ENCODE results near the gene CAMSAP1.

The CAMSAP1 gene

DNA sequence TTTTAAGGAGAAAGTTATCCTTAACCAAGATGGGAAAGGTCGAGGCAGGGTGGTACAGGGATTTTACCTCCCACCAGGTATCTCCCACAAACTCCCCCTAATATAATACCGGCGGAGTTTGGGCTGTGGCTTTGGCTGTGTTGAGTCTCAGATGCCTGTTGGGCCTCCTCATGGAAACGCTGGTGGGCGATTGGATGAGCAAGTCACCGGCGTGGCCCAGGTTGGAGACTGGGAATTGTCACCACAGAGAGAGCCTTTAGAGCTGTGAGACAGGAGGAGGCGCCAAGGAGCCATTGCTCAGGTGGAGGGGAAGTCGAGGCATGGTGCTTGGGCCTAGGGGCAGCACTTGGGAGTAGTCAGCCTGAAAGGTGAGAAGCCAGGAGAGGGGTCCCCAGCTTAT, 3.4 kb upstream of the CAMSAP1 start:
- TF ChIP-seq, protein P1, sequence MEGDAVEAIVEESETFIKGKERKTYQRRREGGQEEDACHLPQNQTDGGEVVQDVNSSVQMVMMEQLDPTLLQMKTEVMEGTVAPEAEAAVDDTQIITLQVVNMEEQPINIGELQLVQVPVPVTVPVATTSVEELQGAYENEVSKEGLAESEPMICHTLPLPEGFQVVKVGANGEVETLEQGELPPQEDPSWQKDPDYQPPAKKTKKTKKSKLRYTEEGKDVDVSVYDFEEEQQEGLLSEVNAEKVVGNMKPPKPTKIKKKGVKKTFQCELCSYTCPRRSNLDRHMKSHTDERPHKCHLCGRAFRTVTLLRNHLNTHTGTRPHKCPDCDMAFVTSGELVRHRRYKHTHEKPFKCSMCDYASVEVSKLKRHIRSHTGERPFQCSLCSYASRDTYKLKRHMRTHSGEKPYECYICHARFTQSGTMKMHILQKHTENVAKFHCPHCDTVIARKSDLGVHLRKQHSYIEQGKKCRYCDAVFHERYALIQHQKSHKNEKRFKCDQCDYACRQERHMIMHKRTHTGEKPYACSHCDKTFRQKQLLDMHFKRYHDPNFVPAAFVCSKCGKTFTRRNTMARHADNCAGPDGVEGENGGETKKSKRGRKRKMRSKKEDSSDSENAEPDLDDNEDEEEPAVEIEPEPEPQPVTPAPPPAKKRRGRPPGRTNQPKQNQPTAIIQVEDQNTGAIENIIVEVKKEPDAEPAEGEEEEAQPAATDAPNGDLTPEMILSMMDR (IDR thresholded peaks at IDR 0.05) = no peak
- H3K4me1 ChIP-seq (ENCODE audit: control insufficient read depth in 1 of 2, insufficient read depth in 1 of 2, low read depth in 1 of 2, low read length in 1 of 2) = peaks cover 21 to 22% of the 10 kb centered on the region in 2 experiments
- no peak overlapping the region for H3K4me3 ChIP-seq (ENCODE audit: low read depth in 1 of 2, low read length in 1 of 2)
- no peaks in the 10 kb centered on the region for H3K9me3 ChIP-seq
- peaks cover 17% of the 10 kb centered on the region for H3K36me3 ChIP-seq
- H3K27me3 ChIP-seq = peaks cover 9% of the 10 kb centered on the region
- no peak overlapping the region for H3K27ac ChIP-seq

DNA sequence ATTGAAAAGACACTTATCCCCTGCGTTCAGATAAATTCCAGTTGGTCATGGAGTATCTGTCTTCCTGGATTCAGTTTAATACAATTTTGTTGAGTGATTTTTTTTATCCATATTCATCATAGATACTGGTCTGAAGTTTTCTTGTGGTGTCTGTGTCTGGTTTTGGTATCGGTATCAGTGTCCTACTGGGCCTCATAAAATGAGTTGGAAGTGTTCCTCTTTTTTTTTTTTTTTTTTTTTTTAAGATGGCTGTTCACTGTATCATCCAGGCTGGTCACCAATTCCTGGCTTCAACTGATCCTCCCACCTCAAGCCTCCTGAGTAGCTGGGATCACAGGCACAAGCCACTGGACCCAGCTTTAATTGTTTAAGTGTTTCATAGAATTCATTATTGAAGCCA, 2.9 kb upstream of the CAMSAP1 start:
- H3K4me3 ChIP-seq (ENCODE audit: low read depth in 1 of 2, low read length in 1 of 2) = no peak overlapping the region
- peaks cover 23 to 24% of the 10 kb centered on the region in 2 experiments for H3K4me1 ChIP-seq (ENCODE audit: control insufficient read depth in 1 of 2, insufficient read depth in 1 of 2, low read depth in 1 of 2, low read length in 1 of 2)
- peaks cover 9% of the 10 kb centered on the region for H3K27me3 ChIP-seq
- H3K9me3 ChIP-seq = no peaks in the 10 kb centered on the region
- peaks cover 17% of the 10 kb centered on the region for H3K36me3 ChIP-seq
- H3K27ac ChIP-seq = no peak overlapping the region
- TF ChIP-seq, protein P1 (IDR thresholded peaks at IDR 0.05) = no peak

DNA sequence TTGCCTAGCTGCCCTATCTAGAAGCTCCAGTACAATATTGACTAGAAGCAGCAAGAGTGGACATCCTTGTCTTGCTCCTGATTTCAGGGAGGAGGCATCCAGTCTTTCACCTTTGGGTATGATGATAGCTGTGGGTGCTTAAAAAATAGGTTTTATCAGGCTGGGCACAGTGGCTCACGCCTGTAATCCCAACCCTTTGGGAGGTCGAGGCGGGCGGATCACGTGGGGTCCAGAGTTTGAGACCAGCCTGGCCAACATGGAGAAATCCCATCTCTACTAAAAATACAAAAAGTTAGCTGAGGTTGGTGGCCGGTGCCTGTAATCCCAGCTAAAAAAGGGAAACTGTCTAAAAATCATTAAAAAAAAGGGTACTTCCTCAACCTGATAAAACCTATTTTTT, 2.0 kb upstream of the CAMSAP1 start:
- Histone ChIP-seq H3K9me3 (no peaks in the 10 kb centered on the region), H3K4me3 (ENCODE audit: low read depth in 1 of 2, low read length in 1 of 2) (no peak overlapping the region), H3K36me3 (peaks cover 17% of the 10 kb centered on the region), H3K27ac (no peak overlapping the region), H3K27me3 (peaks cover 9% of the 10 kb centered on the region), H3K4me1 (ENCODE audit: control insufficient read depth in 1 of 2, insufficient read depth in 1 of 2, low read depth in 1 of 2, low read length in 1 of 2) (peaks cover 23 to 24% of the 10 kb centered on the region in 2 experiments)
- TF ChIP-seq, protein P1 (IDR thresholded peaks at IDR 0.05) = no peak

DNA sequence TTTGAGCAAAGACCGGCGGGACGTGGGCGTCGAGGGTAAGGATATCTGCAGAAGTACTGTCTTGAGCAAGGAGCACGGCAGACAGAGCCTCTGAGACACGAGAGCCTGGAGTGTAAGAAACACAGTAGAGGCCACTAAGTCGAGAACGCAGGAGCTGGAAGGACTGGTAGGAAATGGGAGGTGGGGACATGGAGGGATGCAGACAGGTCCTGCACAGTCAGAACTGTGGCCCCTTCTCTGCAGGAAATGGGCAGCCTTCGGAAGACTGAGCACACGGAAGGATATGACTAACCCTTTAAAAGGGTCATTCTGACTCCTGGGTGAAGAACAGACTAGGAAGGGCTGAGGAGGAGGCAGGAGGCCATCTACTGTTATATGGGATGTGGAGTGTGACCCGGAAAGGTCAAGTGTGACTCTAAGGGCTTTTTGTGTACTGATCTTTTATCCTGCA, 1.4 kb upstream of the CAMSAP1 start:
- TF ChIP-seq, protein P1 (IDR thresholded peaks at IDR 0.05) = no peak
- peaks cover 23 to 24% of the 10 kb centered on the region in 2 experiments for H3K4me1 ChIP-seq (ENCODE audit: control insufficient read depth in 1 of 2, insufficient read depth in 1 of 2, low read depth in 1 of 2, low read length in 1 of 2)
- H3K9me3 ChIP-seq = no peaks in the 10 kb centered on the region
- peaks cover 9% of the 10 kb centered on the region for H3K27me3 ChIP-seq
- H3K27ac ChIP-seq = no peak overlapping the region
- peak overlapping the region in 1 of 2 experiments; percentile 78 for H3K4me3 ChIP-seq (ENCODE audit: low read depth in 1 of 2, low read length in 1 of 2)
- H3K36me3 ChIP-seq = peaks cover 16% of the 10 kb centered on the region

DNA sequence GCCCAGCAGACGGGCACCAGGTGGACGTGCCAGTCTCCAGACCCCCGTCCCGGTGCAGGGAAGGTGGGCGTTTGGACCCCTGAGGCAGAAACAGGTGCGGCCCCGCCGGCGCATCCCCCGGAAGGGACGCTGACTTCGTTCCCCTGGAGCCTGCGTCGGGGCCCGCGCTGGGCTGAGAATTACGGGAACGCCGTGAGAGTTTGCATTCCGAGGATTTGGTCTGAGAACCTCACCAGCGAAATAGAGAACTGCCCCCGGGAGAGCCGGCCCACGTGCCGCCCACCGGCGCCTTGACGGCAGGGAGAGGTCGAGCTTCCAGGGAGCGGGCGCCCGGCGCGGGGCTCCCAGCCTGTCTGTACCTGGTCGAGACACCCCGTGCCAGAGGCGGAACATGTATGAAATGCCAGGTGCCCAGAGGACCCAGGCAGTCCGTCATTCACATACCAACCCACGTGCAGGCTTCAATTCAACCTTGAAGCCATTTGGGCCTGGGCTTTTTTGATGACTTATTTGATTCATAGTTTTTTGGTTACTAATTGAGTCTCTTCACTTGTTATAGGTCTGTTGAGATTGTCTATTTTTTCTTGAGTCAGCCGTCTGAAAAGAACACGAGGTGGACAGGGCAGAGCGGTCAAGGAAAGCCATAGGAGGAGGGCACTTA, 877 bp upstream of the CAMSAP1 start:
- TF ChIP-seq, protein P1 (IDR thresholded peaks at IDR 0.05) = no peak
- Histone ChIP-seq H3K4me1 (ENCODE audit: control insufficient read depth in 1 of 2, insufficient read depth in 1 of 2, low read depth in 1 of 2, low read length in 1 of 2) (peaks cover 23 to 24% of the 10 kb centered on the region in 2 experiments), H3K4me3 (ENCODE audit: low read depth in 1 of 2, low read length in 1 of 2) (peak overlapping the region; percentile 78 to 99), H3K27me3 (peaks cover 9% of the 10 kb centered on the region), H3K9me3 (no peaks in the 10 kb centered on the region), H3K27ac (peak overlapping the region; percentile 81), H3K36me3 (peaks cover 10% of the 10 kb centered on the region)
